ENCODE results near the gene SF3B1. TPM values are rescaled to one million over a fixed set of nuclear protein-coding genes. Genes with fewer than 3 reads are reported as not detected.
"Not testable (repeated sequence)": the region's sequence is repeated elsewhere in the genome, so short reads cannot be mapped to it uniquely, and the experiment has no call there.

The SF3B1 gene
- polyA plus RNA-seq, 1 experiment = 651 TPM

DNA sequence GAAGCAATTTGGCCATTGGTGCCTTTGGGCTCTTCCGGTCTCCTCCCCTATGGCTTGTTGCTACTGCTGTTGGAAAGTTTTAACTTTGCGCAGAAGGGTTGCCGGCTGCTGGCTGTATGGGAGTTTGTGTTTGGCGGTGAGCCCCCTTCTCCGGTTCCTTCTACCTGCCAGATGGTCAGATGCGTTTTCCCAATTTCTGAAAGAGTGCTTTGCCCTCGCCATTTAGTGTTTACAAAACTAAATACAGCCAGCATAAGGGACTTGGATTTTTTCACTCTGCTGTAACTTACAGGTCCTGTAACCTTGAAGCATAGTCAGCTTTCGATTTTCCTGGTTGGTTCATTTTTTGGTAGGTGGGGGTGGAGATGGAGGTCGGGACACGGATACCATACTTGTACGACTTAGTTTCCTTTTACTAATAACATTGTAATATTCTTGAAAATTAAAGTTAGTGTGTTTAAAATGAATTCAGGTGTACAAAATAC is 19.1 kb upstream of the SF3B1 start:
- Histone ChIP-seq H3K4me3 (ENCODE audit: low read depth, low read length) (peak overlapping the region; percentile 98), H3K27ac (ENCODE audit: low read depth, low read length) (peak overlapping the region; percentile 100), H3K27me3 (ENCODE audit: control insufficient read depth, insufficient read depth, low read length) (no peaks in the 10 kb centered on the region), H3K9me3 (ENCODE audit: control insufficient read depth, insufficient read depth, low read length) (peaks cover 4% of the 10 kb centered on the region; the same call in 1 of the 2 replicates)
- ChIA-PET CTCF (no interaction called here), POLR2A (interaction anchor here (0.9 to 3.2 kb wide), 5 partner anchors 10 to 46 kb away, joined by 5 to 49 read pairs (median 8); partner anchors contain the start of genes HSPD1, HSPE1 and SF3B1)
- peak; percentile 85 for DNase-seq (ENCODE audit: low read depth, low spot score)
- TF ChIP-seq, protein P1, sequence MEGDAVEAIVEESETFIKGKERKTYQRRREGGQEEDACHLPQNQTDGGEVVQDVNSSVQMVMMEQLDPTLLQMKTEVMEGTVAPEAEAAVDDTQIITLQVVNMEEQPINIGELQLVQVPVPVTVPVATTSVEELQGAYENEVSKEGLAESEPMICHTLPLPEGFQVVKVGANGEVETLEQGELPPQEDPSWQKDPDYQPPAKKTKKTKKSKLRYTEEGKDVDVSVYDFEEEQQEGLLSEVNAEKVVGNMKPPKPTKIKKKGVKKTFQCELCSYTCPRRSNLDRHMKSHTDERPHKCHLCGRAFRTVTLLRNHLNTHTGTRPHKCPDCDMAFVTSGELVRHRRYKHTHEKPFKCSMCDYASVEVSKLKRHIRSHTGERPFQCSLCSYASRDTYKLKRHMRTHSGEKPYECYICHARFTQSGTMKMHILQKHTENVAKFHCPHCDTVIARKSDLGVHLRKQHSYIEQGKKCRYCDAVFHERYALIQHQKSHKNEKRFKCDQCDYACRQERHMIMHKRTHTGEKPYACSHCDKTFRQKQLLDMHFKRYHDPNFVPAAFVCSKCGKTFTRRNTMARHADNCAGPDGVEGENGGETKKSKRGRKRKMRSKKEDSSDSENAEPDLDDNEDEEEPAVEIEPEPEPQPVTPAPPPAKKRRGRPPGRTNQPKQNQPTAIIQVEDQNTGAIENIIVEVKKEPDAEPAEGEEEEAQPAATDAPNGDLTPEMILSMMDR (IDR thresholded peaks at IDR 0.05; ENCODE audit: low read depth, low read length) = no peak

DNA sequence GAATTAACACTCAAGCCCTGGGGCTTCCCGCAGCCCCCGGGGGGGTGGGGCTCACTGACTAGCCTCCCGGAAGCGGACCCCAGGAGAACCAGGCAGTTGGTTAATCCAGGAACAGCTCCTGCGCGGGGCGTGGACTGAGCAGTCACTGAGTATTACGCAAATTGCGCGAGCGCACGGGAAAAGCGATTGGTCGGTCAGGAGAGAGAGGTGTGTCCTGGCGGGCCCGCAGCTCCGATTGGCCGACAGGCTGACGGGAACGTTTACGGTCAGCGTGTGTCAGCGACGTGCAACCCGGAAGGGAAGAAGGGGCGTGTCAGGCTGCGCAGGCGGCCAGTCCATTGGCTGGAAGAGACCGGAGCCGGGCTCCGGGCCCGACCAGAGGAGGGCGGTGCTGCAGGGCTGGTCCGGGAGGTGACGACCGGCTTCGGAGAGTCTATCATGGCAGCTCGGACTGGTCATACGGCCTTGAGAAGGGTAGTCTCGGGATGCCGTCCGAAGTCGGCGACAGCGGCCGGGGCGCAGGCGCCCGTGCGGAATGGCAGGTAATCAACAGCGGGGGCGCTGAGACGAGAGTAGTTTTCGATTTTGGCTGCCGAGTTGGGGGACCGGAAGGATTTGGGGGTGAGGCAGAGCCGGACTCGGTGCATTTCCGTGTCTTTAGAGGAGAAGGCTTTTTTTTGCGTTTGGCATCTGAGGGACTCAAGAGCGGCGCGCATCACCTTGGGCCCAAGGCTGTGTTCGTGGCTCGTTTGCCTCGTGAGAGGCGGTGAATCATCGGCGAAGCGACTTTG is 18.5 kb upstream of the SF3B1 start, which contains the start of gene COQ10B:
Gene COQ10B (plus strand): TSS at position 430 of the 791 bp plus-strand sequence. CDS start 9 bp downstream, at position 439.
- ChIA-PET POLR2A (interaction anchor here (0.6 to 3.2 kb wide), 22 partner anchors 10 to 852 kb away, joined by 3 to 49 read pairs (median 5); partner anchors contain the start of genes HSPD1, HSPE1, MARS2 and MOB4), CTCF (interaction anchor here (0.5 to 1.0 kb wide), 5 partner anchors 11 to 1851 kb away, joined by 3 to 7 read pairs (median 3); partner anchors contain the start of gene SF3B1)
- H3K27me3 ChIP-seq (ENCODE audit: control insufficient read depth, insufficient read depth, low read length) = no peaks in the 10 kb centered on the region
- DNase-seq (ENCODE audit: low read depth, low spot score) = peak; percentile 100
- peak within 1 kb of the TSS; percentile 98 for H3K4me3 ChIP-seq (ENCODE audit: low read depth, low read length)
- H3K27ac ChIP-seq (ENCODE audit: low read depth, low read length) = peak within 1 kb of the TSS; percentile 100
- peaks cover 4% of the 10 kb centered on the region; the same call in 1 of the 2 replicates for H3K9me3 ChIP-seq (ENCODE audit: control insufficient read depth, insufficient read depth, low read length)
- TF ChIP-seq, protein P1 (IDR thresholded peaks at IDR 0.05; ENCODE audit: low read depth, low read length) = peak; percentile 29

DNA sequence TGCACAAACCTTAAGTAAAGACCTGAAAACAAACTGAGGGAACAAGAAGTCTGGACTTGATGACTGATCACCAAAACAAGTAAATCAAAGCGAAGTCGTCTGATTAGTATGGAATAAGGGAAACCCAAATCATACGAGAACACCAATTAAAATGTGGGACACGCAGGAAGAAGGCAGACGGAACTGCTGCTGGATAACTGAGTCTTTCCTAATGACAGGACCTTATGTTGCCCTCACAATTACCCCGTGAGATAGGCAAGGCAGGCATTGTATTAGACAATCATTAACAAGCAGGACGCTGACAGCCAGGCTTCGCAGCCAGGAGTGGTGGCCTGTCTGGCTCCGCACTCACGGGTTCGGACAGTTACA is 17.9 kb upstream of the SF3B1 start:
- ChIA-PET CTCF (interaction anchor here (0.5 to 1.0 kb wide), 5 partner anchors 12 to 1851 kb away, joined by 3 to 7 read pairs (median 3); partner anchors contain the start of gene SF3B1), POLR2A (interaction anchor here (0.6 to 3.2 kb wide), 18 partner anchors 9 to 253 kb away, joined by 3 to 49 read pairs (median 5); partner anchors contain the start of genes HSPD1, HSPE1, MARS2 and MOB4)
- Histone ChIP-seq H3K27me3 (ENCODE audit: control insufficient read depth, insufficient read depth, low read length) (no peaks in the 10 kb centered on the region), H3K4me3 (ENCODE audit: low read depth, low read length) (peak overlapping the region; percentile 82), H3K27ac (ENCODE audit: low read depth, low read length) (peak overlapping the region; percentile 88), H3K9me3 (ENCODE audit: control insufficient read depth, insufficient read depth, low read length) (peaks cover 4% of the 10 kb centered on the region; the same call in 1 of the 2 replicates)
- DNase-seq (ENCODE audit: low read depth, low spot score) = no peak
- TF ChIP-seq, protein P1 (IDR thresholded peaks at IDR 0.05; ENCODE audit: low read depth, low read length) = no peak

DNA sequence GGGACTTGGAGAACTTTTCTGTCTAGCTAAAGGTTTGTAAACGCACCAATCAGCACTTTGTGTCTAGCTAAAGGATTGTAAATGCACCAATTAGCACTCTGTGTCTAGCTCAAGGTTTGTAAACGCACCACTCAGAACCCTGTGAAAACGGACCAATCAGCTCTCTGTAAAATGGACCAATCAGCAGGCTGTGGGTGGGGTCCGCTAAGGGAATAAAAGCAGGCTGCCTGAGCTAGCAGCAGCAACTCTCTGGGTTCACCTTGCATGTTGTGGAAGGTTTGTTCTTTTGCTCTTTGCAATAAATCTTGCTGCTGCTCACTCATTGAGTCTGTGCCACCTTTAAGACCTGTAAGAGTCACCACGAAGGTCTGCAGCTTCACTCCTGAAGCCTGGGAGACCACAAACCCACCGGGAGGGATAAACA is 16.1 kb upstream of the SF3B1 start:
- DNase-seq (ENCODE audit: low read depth, low spot score); CTCF ChIA-PET; H3K27me3 ChIP-seq (ENCODE audit: control insufficient read depth, insufficient read depth, low read length); H3K27ac ChIP-seq (ENCODE audit: low read depth, low read length); H3K9me3 ChIP-seq (ENCODE audit: control insufficient read depth, insufficient read depth, low read length); H3K4me3 ChIP-seq (ENCODE audit: low read depth, low read length): not testable (repeated sequence)
- POLR2A ChIA-PET = interaction anchor here (1.3 kb wide), 1 partner anchor 16 kb away, joined by 8 read pairs; the partner anchor contains the start of gene SF3B1

DNA sequence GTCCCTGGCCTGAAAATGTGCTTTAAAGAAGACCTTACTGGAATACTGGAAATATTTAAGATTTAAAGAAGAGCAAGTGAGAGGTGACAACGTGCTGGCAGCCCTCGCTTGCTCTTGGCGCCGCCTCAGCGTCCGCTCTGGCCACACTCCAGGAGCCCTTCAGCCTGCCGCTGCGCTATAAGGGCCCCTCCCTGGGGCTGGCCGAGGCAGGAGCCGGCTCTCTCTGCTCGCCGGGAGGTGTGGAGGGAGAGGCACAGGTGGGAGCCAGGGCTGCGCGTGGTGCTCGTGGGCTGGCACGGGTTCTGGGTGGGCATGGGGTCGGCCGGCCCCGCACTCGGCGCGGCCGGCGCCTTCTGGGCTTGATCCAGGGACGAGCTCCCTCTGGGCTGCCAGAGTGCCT is 15.6 kb upstream of the SF3B1 start:
- CTCF ChIA-PET = no interaction called here
- Histone ChIP-seq H3K27ac (ENCODE audit: low read depth, low read length) (no peak overlapping the region), H3K27me3 (ENCODE audit: control insufficient read depth, insufficient read depth, low read length) (no peaks in the 10 kb centered on the region), H3K4me3 (ENCODE audit: low read depth, low read length) (no peak overlapping the region), H3K9me3 (ENCODE audit: control insufficient read depth, insufficient read depth, low read length) (peaks cover 4% of the 10 kb centered on the region; the same call in 1 of the 2 replicates)
- TF ChIP-seq, protein P1 (IDR thresholded peaks at IDR 0.05; ENCODE audit: low read depth, low read length) = no peak
- POLR2A ChIA-PET = no interaction called here
- no peak for DNase-seq (ENCODE audit: low read depth, low spot score)

Data from AG04450 (cell line).